Testis (tissue), 3 donors: ENCODE measurements around the gene RASGRP4. TPM values are rescaled to one million over a fixed set of nuclear protein-coding genes. Genes with fewer than 3 reads are reported as not detected.
"Not testable (repeated sequence)": the region's sequence is repeated elsewhere in the genome, so short reads cannot be mapped to it uniquely, and the experiment has no call there.

Source experiments
- DNase-seq: peaks from one replicate; pipeline ENCODE4 v3.0.0-alpha.2; 2019
- H3K27ac ChIP-seq, 2 donors: fragments of 200-600 bp; sonication (generic); one replicate each; pipeline ENCODE4 v1.5.1; 2019
- H3K27me3 ChIP-seq: fragments of 200-600 bp; sonication (generic); one replicate; pipeline ENCODE4 v1.5.1; 2019
- H3K36me3 ChIP-seq: fragments of 200-600 bp; sonication (generic); one replicate; pipeline ENCODE4 v1.5.1; 2017; ENCODE audit warnings: low read depth; ENCODE audit errors: missing control alignments
- H3K4me1 ChIP-seq: fragments of 200-600 bp; sonication (generic); one replicate; pipeline ENCODE4 v1.5.1; 2019
- H3K4me3 ChIP-seq, 2 donors: fragments of 200-600 bp; sonication (generic); one replicate each; pipeline ENCODE4 v1.5.1; 2017 to 2019
- H3K9me3 ChIP-seq: fragments of 200-600 bp; sonication (generic); one replicate; pipeline ENCODE4 v1.5.1; 2017
- POLR2A ChIP-seq: fragments of 450-650 bp; IDR thresholded peaks from one replicate; pipeline ENCODE4 v1.6.1; 2017; ENCODE audit warnings: antibody characterized with exemption, mild to moderate bottlenecking, moderate library complexity
- WGBS, 2 donors: methylation state at CpG; one replicate each; pipeline ENCODE4 v1.1.5; 2018; 5-methylcytosine and 5-hydroxymethylcytosine counted together
- intact Hi-C: fragments of 100-400 bp; cut with DNase I; formaldehyde crosslinking; loops from one replicate; pipeline ENCODE4 v1.15.1; 2023; ENCODE audit warnings: low total_unique reads
- polyA plus RNA-seq: library from polyadenylated mRNA; stranded (reverse); fragments of 350-450 nt; fragmentation: Illumina TruSeq; extraction: RNeasy Lipid Tissue Mini Kit (QIAGEN cat#74804); gene quantifications from one replicate; pipeline ENCODE4 v1.2.3, GENCODE V29; 2014; ENCODE audit warnings: low read depth, low replicate concordance; ENCODE audit not compliant: insufficient read depth
- total RNA-seq, 2 donors: library from RNA; depleted of rRNA; stranded (reverse); fragments of >200 nt; gene quantifications; one replicate each; pipeline ENCODE4 v1.2.3, GENCODE V29; 2016
- TF ChIP-seq, protein P1 (sequence below), 3 experiments: fragments of 450-650 bp in 2 of 3; fragments of 200-600 bp in 1 of 3; sonication (generic) in 1 of 3; IDR thresholded peaks; one replicate each; pipeline ENCODE4 v1.5.1; 2016 to 2019; ENCODE audit warnings: antibody characterized with exemption in 3 of 3, mild to moderate bottlenecking in 2 of 3, moderate library complexity in 1 of 3

RASGRP4 gene
- total and polyA plus RNA-seq, 3 donors from 2014 or later: 0.71 to 1.5 (median 1.3) TPM

DNA sequence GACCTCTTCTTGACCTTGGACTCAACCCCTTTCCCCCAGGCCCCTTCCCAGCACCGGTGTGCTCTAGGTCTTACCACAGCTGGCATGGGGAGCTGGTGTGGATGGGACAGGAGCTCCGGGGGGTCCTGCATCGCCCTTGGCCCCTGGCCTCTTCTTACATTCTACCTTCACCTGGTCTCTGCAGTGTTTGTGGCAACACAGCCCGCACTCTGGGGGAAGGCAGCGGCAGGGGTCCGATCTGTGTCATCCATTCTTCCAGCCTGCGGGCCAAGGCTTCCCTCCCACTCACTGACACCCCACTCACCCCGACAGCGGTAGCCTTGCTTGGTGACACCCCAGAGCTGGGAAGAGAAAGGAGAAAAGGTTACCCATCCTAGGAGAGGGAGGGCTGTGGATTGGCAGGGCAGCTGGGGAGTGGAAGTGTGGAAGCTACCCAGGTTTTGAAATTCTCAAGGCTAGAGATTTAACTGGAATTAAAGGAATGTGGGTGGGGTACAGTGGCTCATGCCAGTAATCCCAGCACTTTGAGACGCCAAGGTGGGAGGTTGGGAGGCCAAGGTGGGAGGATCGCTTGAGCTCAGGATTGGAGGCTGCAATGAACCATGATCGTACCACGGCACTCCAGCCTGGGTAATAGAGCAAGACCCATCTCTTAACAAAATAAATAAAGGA lies 14.8 kb downstream of the RASGRP4 start:
- Histone ChIP-seq H3K4me3 (no peak overlapping the region), H3K36me3 (no peaks in the 10 kb centered on the region), H3K27me3 (no peaks in the 10 kb centered on the region), H3K9me3 (no peaks in the 10 kb centered on the region), H3K4me1 (no peaks in the 10 kb centered on the region), H3K27ac (no peak overlapping the region)
- WGBS, 2 donors: 54 to 64% methylated on average over 6 to 13 of the region's 13 CpGs
- DNase-seq: no peak
- no peak for TF ChIP-seq POLR2A
- TF ChIP-seq, protein P1, sequence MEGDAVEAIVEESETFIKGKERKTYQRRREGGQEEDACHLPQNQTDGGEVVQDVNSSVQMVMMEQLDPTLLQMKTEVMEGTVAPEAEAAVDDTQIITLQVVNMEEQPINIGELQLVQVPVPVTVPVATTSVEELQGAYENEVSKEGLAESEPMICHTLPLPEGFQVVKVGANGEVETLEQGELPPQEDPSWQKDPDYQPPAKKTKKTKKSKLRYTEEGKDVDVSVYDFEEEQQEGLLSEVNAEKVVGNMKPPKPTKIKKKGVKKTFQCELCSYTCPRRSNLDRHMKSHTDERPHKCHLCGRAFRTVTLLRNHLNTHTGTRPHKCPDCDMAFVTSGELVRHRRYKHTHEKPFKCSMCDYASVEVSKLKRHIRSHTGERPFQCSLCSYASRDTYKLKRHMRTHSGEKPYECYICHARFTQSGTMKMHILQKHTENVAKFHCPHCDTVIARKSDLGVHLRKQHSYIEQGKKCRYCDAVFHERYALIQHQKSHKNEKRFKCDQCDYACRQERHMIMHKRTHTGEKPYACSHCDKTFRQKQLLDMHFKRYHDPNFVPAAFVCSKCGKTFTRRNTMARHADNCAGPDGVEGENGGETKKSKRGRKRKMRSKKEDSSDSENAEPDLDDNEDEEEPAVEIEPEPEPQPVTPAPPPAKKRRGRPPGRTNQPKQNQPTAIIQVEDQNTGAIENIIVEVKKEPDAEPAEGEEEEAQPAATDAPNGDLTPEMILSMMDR (IDR thresholded peaks at IDR 0.05): no peak
- intact Hi-C loops: no loop called here

DNA sequence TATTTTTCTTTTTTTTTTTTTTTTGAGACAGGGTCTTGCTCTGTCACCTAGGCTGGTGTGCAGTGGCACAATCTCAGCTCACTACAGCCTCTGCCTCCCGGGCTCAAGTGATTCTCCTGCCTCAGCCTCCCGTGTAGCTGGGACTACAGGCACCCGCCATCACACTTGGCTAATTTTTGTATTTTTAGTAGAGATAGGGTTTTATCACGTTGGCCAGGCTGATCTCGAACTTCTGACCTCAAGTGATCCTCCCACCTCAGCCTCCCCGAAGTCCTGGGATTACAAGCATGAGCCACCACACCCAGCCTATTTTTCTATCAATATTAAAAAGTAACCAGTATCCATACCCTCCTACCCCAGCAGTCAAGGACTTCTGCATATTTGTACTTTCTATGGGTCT lies 15.6 kb downstream of the RASGRP4 start:
- intact Hi-C loops, H3K36me3 ChIP-seq, H3K4me3 ChIP-seq, H3K4me1 ChIP-seq, DNase-seq, H3K27me3 ChIP-seq, H3K27ac ChIP-seq, H3K9me3 ChIP-seq: not testable (repeated sequence)
- 55 to 60% methylated on average over 6 of the region's 6 CpGs for WGBS, 2 donors

DNA sequence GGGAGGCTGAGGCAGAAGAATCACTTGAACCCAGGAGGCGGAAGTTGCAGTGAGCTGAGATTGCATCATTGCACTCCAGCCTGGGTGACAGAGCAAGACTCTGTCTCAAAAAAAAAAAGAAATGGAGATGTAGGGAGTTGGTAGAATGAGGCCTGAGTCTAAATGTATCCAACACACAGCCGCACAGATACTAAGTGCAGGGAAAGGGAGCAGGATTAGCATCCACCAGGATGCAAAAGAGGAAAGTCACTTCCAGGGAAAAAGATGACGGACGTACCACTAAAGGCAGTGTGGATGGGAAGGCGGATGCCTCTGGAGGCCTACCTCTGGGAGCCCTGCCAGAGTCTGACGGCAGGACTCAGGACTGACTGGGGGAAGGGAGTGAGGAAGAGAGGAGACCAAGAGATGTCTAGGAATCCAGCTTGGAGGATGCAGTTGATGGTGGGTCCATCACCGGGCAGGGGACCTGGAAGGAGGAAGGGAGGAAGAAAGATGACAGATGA lies 16.3 kb downstream of the RASGRP4 start:
- WGBS, 2 donors: 59 to 67% methylated on average over 7 of the region's 7 CpGs
- no peaks in the 10 kb centered on the region for H3K4me1 ChIP-seq
- DNase-seq: no peak
- intact Hi-C loops: loop anchor here (10.0 kb wide), 1 partner anchor 205 kb away; the partner anchor contains the start of genes EIF3K and MAP4K1
- no peaks in the 10 kb centered on the region for H3K27me3 ChIP-seq
- no peak overlapping the region for H3K27ac ChIP-seq
- no peaks in the 10 kb centered on the region for H3K36me3 ChIP-seq
- no peaks in the 10 kb centered on the region for H3K9me3 ChIP-seq
- TF ChIP-seq, protein P1 (IDR thresholded peaks at IDR 0.05): no peak
- TF ChIP-seq POLR2A: no peak
- H3K4me3 ChIP-seq: no peak overlapping the region

DNA sequence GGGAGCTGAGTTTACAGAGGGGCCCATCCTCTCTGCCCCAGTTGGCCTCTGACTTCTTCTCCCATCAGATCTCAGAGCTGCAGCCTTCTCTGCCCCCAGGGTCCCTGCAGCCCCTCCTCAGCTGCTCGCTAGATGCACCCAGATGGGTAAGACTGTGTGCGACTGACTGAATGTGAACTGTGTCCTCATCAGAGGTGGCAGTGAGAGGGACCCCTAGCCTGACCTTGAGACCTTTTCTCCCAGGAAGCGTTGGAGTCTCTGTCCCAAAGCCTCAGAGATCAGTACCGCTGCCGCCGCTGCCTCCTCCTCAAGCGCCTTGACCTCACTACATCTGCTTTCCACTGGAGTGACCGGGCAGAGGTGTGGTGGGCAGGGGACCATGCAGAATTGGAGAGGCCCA lies 20.7 kb downstream of the RASGRP4 start:
- Histone ChIP-seq H3K4me1 (no peaks in the 10 kb centered on the region), H3K4me3 (no peak overlapping the region), H3K36me3 (no peaks in the 10 kb centered on the region), H3K9me3 (no peaks in the 10 kb centered on the region), H3K27me3 (no peaks in the 10 kb centered on the region), H3K27ac (no peak overlapping the region)
- DNase-seq: no peak
- intact Hi-C loops: loop anchor here (10.0 kb wide), 1 partner anchor 210 kb away; the partner anchor contains the start of genes EIF3K and MAP4K1
- WGBS, 2 donors: 61 to 79% methylated on average over 3 to 8 of the region's 8 CpGs
- TF ChIP-seq, protein P1 (IDR thresholded peaks at IDR 0.05): no peak
- no peak for TF ChIP-seq POLR2A

DNA sequence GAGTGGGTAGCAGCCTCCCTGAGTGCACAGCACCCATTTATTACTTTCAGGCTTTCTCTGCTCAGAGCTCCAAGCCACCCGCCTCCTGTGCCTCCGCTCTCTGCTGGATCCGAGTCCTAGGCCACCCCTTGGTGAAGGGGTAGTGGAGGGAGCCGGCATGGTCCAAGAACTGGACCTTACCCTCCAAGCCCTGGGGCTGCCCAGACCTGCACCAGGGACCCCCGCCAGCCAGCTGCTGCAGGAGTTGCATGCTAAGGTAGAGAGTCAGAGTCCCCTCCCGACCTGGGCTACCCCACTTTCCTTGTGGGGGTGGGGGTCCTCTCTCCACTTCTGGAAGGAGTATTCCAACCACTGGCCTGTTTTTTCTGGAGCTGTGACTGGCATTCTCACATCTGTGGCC lies 21.2 kb downstream of the RASGRP4 start:
- H3K4me1 ChIP-seq: no peaks in the 10 kb centered on the region
- H3K4me3 ChIP-seq: no peak overlapping the region
- H3K9me3 ChIP-seq: no peaks in the 10 kb centered on the region
- 86 to 100% methylated on average over 3 to 6 of the region's 6 CpGs for WGBS, 2 donors
- intact Hi-C loops: loop anchor here (10.0 kb wide), 1 partner anchor 210 kb away; the partner anchor contains the start of genes EIF3K and MAP4K1
- no peaks in the 10 kb centered on the region for H3K36me3 ChIP-seq
- no peak for DNase-seq
- no peak overlapping the region for H3K27ac ChIP-seq
- no peak for TF ChIP-seq POLR2A
- TF ChIP-seq, protein P1 (IDR thresholded peaks at IDR 0.05): no peak
- no peaks in the 10 kb centered on the region for H3K27me3 ChIP-seq
